Loucy (cell line): ENCODE measurements around the gene CD19.

Source experiments
- EZH2phosphoT487 ChIP-seq: fragments of 200-600 bp; IDR thresholded peaks from 2 replicates; pipeline ENCODE4 v1.6.1; 2018; ENCODE audit warnings: antibody characterized with exemption, mild to moderate bottlenecking, moderate library complexity, borderline replicate concordance
- TF ChIP-seq, protein P1 (sequence below): fragments of 200-600 bp; sonication (generic); conservative IDR thresholded peaks from 2 replicates; pipeline ENCODE4 v1.5.1; 2014; ENCODE audit warnings: mild to moderate bottlenecking, antibody characterized with exemption, low read length

DNA sequence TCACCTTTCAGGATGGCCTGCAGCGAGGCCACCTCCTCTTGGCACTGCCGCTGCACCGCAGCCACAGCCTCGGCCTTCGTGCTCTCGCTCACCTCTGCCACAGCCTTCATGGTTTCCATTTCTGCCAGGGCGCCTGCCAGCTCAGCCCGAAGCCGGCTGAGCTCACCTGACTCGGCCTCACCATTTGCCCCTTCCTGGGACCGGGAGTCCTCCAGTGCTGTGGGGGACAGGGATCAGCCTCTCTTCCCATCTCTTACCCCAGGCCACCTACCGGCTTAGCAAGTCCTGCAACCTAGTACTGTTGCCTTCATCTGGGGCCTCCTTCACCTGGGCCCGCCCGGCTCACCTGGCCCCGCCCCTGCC is 7.4 kb upstream of the CD19 start:
- TF ChIP-seq, protein P1, sequence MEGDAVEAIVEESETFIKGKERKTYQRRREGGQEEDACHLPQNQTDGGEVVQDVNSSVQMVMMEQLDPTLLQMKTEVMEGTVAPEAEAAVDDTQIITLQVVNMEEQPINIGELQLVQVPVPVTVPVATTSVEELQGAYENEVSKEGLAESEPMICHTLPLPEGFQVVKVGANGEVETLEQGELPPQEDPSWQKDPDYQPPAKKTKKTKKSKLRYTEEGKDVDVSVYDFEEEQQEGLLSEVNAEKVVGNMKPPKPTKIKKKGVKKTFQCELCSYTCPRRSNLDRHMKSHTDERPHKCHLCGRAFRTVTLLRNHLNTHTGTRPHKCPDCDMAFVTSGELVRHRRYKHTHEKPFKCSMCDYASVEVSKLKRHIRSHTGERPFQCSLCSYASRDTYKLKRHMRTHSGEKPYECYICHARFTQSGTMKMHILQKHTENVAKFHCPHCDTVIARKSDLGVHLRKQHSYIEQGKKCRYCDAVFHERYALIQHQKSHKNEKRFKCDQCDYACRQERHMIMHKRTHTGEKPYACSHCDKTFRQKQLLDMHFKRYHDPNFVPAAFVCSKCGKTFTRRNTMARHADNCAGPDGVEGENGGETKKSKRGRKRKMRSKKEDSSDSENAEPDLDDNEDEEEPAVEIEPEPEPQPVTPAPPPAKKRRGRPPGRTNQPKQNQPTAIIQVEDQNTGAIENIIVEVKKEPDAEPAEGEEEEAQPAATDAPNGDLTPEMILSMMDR, result no peak
- TF ChIP-seq EZH2phosphoT487, result no peak
